Smooth muscle cell (in vitro differentiated cells): ENCODE data around the gene CCDC57. TPM values are rescaled to one million over a fixed set of nuclear protein-coding genes. Genes with fewer than 3 reads are reported as not detected.

Experiments used
- DNase-seq: peaks from one replicate; lab custom pipeline; 2025; ENCODE audit not compliant: unreplicated experiment; lab: John Stamatoyannopoulos, UW
- H2AFZ ChIP-seq: fragments of 200-600 bp; sonication (generic); 2 replicates; pipeline ENCODE4 v1.6.0; 2016; ENCODE audit warnings: antibody characterized with exemption, low read depth, mild to moderate bottlenecking
- H3F3A ChIP-seq: fragments of 200-600 bp; sonication (generic); 2 replicates; pipeline ENCODE4 v1.6.0; 2017; ENCODE audit warnings: antibody characterized with exemption, low read depth
- H3K27ac ChIP-seq: fragments of 200-600 bp; sonication (generic); 2 replicates; pipeline ENCODE4 v1.5.1; 2016; ENCODE audit warnings: low read depth, mild to moderate bottlenecking
- H3K27me3 ChIP-seq: fragments of 200-600 bp; sonication (generic); 2 replicates; pipeline ENCODE4 v1.6.1; 2016; ENCODE audit warnings: low read depth, mild to moderate bottlenecking
- H3K36me3 ChIP-seq: fragments of 200-600 bp; sonication (generic); 2 replicates; pipeline ENCODE4 v1.5.1; 2016; ENCODE audit warnings: low read depth
- H3K4me1 ChIP-seq: fragments of 200-600 bp; sonication (generic); 2 replicates; pipeline ENCODE4 v1.5.1; 2016; ENCODE audit warnings: low read depth
- H3K4me2 ChIP-seq: fragments of 200-600 bp; sonication (generic); 2 replicates; pipeline ENCODE4 v1.6.0; 2016; ENCODE audit warnings: mild to moderate bottlenecking
- H3K4me3 ChIP-seq: fragments of 200-600 bp; sonication (generic); 2 replicates; pipeline ENCODE4 v1.5.1; 2016; ENCODE audit warnings: mild to moderate bottlenecking
- H3K79me2 ChIP-seq: fragments of 200-600 bp; sonication (generic); 2 replicates; pipeline ENCODE4 v1.6.0; 2016; ENCODE audit warnings: low read depth, mild to moderate bottlenecking
- H3K9ac ChIP-seq: fragments of 200-600 bp; sonication (generic); 2 replicates; pipeline ENCODE4 v1.6.0; 2016; ENCODE audit warnings: low read depth
- H3K9me3 ChIP-seq: fragments of 200-600 bp; sonication (generic); replicated peaks from 2 replicates; pipeline ENCODE4 v1.5.1; 2016; ENCODE audit warnings: low read depth
- H4K20me1 ChIP-seq: fragments of 200-600 bp; sonication (generic); 2 replicates; pipeline ENCODE4 v1.6.0; 2016; ENCODE audit warnings: low read depth
- WGBS: methylation state at CpG from one replicate; pipeline ENCODE4 v1.1.7; 2016; ENCODE audit warnings: low lambda C conversion rate; 5-methylcytosine and 5-hydroxymethylcytosine counted together
- polyA plus RNA-seq: library from polyadenylated mRNA; unstranded; fragments of >200 nt; fragmentation: Nextera tagmentation; extraction: Ambion mirVana; gene quantifications from 2 replicates; pipeline ENCODE4 v1.2.1, GENCODE V29; 2016
- total RNA-seq: library from RNA; depleted of rRNA; stranded (reverse); fragments of >200 nt; gene quantifications from 2 replicates; pipeline ENCODE4 v1.2.3, GENCODE V29; 2014
- TF ChIP-seq, protein P1 (sequence below): fragments of 200-600 bp; sonication (generic); IDR thresholded peaks from 2 replicates; pipeline ENCODE4 v1.5.1; 2017; ENCODE audit warnings: borderline replicate concordance, mild to moderate bottlenecking, antibody characterized with exemption; ENCODE audit not compliant: insufficient read depth, poor library complexity, severe bottlenecking

CCDC57 gene
- total and polyA plus RNA-seq, 2 experiments from 2014 or later: 18.3 to 23.1 TPM

DNA sequence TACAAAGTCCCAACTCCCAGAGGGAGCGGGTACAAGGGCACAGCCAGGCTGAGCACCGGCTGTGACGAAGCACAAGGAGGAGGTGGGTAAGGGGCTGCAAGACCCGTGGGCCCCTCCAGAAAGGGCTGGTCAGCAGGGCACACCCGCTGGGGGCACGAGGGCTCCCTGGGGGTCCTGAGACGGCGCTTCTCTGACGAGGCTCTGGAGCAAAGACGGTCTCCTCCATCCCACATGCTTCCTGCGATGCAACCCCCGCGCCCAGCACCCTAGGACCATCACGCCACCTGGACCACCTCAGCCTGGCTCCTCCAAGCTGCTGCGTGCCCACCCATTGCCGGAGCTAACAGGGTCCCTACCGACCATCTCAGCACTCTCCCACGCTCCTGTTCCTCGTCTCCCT, 8.7 kb downstream of the CCDC57 start:
- Histone ChIP-seq H2AFZ (no peak overlapping the region), H3K36me3 (no peaks in the 10 kb centered on the region), H3K9ac (no peak overlapping the region), H3K27ac (no peak overlapping the region), H4K20me1 (peaks cover 26% of the 10 kb centered on the region), H3K27me3 (no peaks in the 10 kb centered on the region), H3K4me1 (no peaks in the 10 kb centered on the region), H3K4me3 (no peak overlapping the region), H3K9me3 (no peaks in the 10 kb centered on the region), H3F3A (peaks cover 7% of the 10 kb centered on the region), H3K79me2 (peaks cover under 1% of the 10 kb centered on the region), H3K4me2 (no peak overlapping the region)
- 92% methylated on average over 15 of the region's 19 CpGs for WGBS
- no peak for DNase-seq
- TF ChIP-seq, protein P1, sequence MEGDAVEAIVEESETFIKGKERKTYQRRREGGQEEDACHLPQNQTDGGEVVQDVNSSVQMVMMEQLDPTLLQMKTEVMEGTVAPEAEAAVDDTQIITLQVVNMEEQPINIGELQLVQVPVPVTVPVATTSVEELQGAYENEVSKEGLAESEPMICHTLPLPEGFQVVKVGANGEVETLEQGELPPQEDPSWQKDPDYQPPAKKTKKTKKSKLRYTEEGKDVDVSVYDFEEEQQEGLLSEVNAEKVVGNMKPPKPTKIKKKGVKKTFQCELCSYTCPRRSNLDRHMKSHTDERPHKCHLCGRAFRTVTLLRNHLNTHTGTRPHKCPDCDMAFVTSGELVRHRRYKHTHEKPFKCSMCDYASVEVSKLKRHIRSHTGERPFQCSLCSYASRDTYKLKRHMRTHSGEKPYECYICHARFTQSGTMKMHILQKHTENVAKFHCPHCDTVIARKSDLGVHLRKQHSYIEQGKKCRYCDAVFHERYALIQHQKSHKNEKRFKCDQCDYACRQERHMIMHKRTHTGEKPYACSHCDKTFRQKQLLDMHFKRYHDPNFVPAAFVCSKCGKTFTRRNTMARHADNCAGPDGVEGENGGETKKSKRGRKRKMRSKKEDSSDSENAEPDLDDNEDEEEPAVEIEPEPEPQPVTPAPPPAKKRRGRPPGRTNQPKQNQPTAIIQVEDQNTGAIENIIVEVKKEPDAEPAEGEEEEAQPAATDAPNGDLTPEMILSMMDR: no peak

DNA sequence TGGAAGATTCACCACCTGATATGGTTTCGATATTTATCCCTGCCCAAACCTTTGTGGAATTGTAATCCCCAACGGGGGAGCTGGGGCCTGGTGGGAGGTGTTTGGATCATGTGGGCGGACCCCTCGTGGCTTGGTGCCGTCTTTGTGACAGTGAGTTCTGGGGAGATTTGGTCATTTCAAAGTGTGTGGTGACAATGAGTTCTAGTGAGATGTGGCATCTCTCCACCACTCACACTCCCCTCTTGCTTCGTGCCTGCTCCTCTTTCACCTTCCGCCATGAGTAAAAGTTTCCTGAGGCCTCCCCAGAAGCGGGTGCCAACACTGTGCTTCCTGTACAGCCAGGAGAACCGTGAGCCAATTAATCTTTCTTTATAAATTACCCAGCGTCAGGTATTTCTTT, 9.7 kb downstream of the CCDC57 start:
- peaks cover 26% of the 10 kb centered on the region for H4K20me1 ChIP-seq
- WGBS: 91% methylated on average over 10 of the region's 10 CpGs
- H3K9ac ChIP-seq: no peak overlapping the region
- no peak overlapping the region for H3K4me2 ChIP-seq
- no peak overlapping the region for H3K27ac ChIP-seq
- H3K36me3 ChIP-seq: no peaks in the 10 kb centered on the region
- no peak overlapping the region for H2AFZ ChIP-seq
- TF ChIP-seq, protein P1: no peak
- no peaks in the 10 kb centered on the region for H3K27me3 ChIP-seq
- H3K4me3 ChIP-seq: no peak overlapping the region
- peaks cover 7% of the 10 kb centered on the region for H3F3A ChIP-seq
- H3K4me1 ChIP-seq: no peaks in the 10 kb centered on the region
- H3K9me3 ChIP-seq: no peaks in the 10 kb centered on the region
- H3K79me2 ChIP-seq: no peaks in the 10 kb centered on the region
- no peak for DNase-seq

DNA sequence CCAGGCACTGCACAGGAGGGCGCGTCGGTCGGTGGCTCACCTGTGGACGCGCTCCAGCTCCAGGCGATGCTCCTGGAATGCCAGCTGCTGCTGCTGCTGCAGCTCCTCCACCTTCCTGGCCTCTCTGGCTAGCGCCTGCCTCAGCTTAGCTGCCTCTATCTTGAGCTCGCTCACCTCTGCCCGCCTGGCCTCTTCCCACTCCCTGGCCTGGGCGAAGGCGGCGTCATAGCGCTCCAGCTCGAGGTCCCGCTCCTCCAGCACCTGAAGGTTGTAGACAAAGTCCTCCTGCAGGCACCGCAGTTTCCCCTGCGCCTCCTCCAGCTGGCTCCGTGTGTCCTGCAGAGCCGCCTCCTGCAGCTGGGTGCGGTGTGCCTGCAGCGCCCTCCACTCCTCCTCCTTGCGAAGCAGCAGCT, 11.1 kb downstream of the CCDC57 start:
- Histone ChIP-seq H3K36me3 (no peaks in the 10 kb centered on the region), H3K27me3 (no peaks in the 10 kb centered on the region), H3F3A (peaks cover 7% of the 10 kb centered on the region), H3K9ac (no peak overlapping the region), H3K9me3 (no peaks in the 10 kb centered on the region), H3K4me2 (no peak overlapping the region), H3K4me1 (no peaks in the 10 kb centered on the region), H4K20me1 (peaks cover 26% of the 10 kb centered on the region), H3K27ac (no peak overlapping the region), H3K79me2 (no peaks in the 10 kb centered on the region), H2AFZ (no peak overlapping the region), H3K4me3 (no peak overlapping the region)
- WGBS: 95% methylated on average over 23 of the region's 23 CpGs
- no peak for DNase-seq
- TF ChIP-seq, protein P1: no peak

DNA sequence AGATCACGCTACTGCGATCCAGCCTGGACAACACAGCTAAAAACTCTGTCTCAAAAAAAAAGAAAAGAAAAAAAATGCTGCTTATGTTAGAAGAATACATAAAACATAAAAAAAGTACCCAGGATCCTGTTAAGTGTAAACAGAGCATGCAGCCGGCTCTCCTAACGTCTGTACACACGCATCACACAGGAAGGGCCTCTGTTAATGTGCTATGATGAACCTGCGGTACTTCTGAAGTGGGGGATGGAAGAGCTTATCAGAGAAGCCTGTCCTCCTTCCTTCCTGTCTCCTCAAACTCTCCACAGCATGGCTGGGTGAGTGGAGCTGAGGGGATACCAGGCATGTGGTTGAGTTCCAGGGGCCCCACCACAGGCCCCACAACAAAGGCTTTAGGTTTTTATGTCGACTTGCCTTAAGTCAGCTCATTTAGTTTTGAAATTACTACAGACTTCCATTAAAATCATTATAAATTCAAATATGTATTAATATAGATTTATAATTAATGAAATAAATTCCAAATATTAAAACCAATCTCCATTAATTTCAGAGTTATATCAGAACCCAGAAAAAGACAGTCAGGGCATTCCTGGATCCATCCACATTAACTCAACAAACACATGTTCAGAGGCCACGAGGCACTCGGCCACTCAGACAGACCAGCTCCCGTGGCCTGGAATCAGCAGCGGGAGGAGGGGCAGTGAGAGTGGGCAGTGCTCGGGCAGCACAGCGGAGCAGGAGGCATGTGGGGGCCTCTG, 11.7 kb downstream of the CCDC57 start:
- no peak for DNase-seq
- Histone ChIP-seq H3K4me2 (no peak overlapping the region), H3K36me3 (no peaks in the 10 kb centered on the region), H3K27me3 (no peaks in the 10 kb centered on the region), H3K4me3 (no peak overlapping the region), H3K9ac (no peak overlapping the region), H3K27ac (no peak overlapping the region), H3F3A (peaks cover 7% of the 10 kb centered on the region), H3K4me1 (no peaks in the 10 kb centered on the region), H2AFZ (no peak overlapping the region), H3K9me3 (no peaks in the 10 kb centered on the region), H3K79me2 (no peaks in the 10 kb centered on the region), H4K20me1 (peaks cover 26% of the 10 kb centered on the region)
- 88% methylated on average over 13 of the region's 13 CpGs for WGBS
- TF ChIP-seq, protein P1: no peak
